Measurements from ENCODE around the gene FAM107B. TPM values are rescaled to one million over a fixed set of nuclear protein-coding genes. Genes with fewer than 3 reads are reported as not detected.

Gene FAM107B
- polyA plus RNA-seq, 1 donor: 44.0 TPM

- H3K4me1 ChIP-seq (ENCODE audit: control insufficient read depth, insufficient read depth, low read length): peaks cover 31% of the 10 kb centered on the region
Measured at GRCh38 chr10:14604181-14605142, 170.2 kb downstream of the FAM107B start.

GRCh38 chr10:14603534-14604102 lies 171.1 kb downstream of the FAM107B start:
- Histone ChIP-seq H3K4me3 (ENCODE audit: low read length) (peak overlapping the region; percentile 45), H3K4me1 (ENCODE audit: control insufficient read depth, insufficient read depth, low read length) (peaks cover 22% of the 10 kb centered on the region), H3K27ac (ENCODE audit: low read length) (no peak overlapping the region), H3K27me3 (ENCODE audit: control insufficient read depth, insufficient read depth, low read length) (no peaks in the 10 kb centered on the region), H3K9me3 (ENCODE audit: control insufficient read depth, low read depth, low read length) (no peaks in the 10 kb centered on the region), H3K36me3 (ENCODE audit: control insufficient read depth, insufficient read depth, low read length) (peaks cover 12% of the 10 kb centered on the region)
- WGBS (ENCODE audit: insufficient coverage, low lambda C conversion rate): no CpG with 5 or more reads among the region's 58 CpGs
- peak in 1 of 2 donors; percentile 43 for DNase-seq

More at GRCh38 chr10:14604181-14605142, 170.2 kb downstream of the FAM107B start:
- peaks cover 3% of the 10 kb centered on the region for H3K36me3 ChIP-seq (ENCODE audit: control insufficient read depth, insufficient read depth, low read length)
- H3K4me3 ChIP-seq (ENCODE audit: low read length): peak overlapping the region; percentile 58
- no peaks in the 10 kb centered on the region for H3K27me3 ChIP-seq (ENCODE audit: control insufficient read depth, insufficient read depth, low read length)
- DNase-seq: peak; percentile 59 to 80
- WGBS (ENCODE audit: insufficient coverage, low lambda C conversion rate): 0% methylated on average over 4 of the region's 94 CpGs
- peak overlapping the region; percentile 28 for H3K27ac ChIP-seq (ENCODE audit: low read length)
- H3K9me3 ChIP-seq (ENCODE audit: control insufficient read depth, low read depth, low read length): no peaks in the 10 kb centered on the region

GRCh38 chr10:14602807-14603533 lies 171.7 kb downstream of the FAM107B start:
- Histone ChIP-seq H3K9me3 (ENCODE audit: control insufficient read depth, low read depth, low read length) (no peaks in the 10 kb centered on the region), H3K27me3 (ENCODE audit: control insufficient read depth, insufficient read depth, low read length) (no peaks in the 10 kb centered on the region), H3K4me1 (ENCODE audit: control insufficient read depth, insufficient read depth, low read length) (peaks cover 16% of the 10 kb centered on the region), H3K4me3 (ENCODE audit: low read length) (peak overlapping the region; percentile 45), H3K36me3 (ENCODE audit: control insufficient read depth, insufficient read depth, low read length) (peaks cover 14% of the 10 kb centered on the region), H3K27ac (ENCODE audit: low read length) (no peak overlapping the region)
- 21% methylated on average over 5 of the region's 9 CpGs for WGBS (ENCODE audit: insufficient coverage, low lambda C conversion rate)
- DNase-seq: no peak

- Histone ChIP-seq H3K27ac (ENCODE audit: low read length) (no peak overlapping the region), H3K9me3 (ENCODE audit: control insufficient read depth, low read depth, low read length) (no peaks in the 10 kb centered on the region), H3K27me3 (ENCODE audit: control insufficient read depth, insufficient read depth, low read length) (no peaks in the 10 kb centered on the region), H3K36me3 (ENCODE audit: control insufficient read depth, insufficient read depth, low read length) (peaks cover 14% of the 10 kb centered on the region), H3K4me3 (ENCODE audit: low read length) (no peak overlapping the region), H3K4me1 (ENCODE audit: control insufficient read depth, insufficient read depth, low read length) (peaks cover 16% of the 10 kb centered on the region)
- DNase-seq: peak; percentile 50 to 56
- WGBS (ENCODE audit: insufficient coverage, low lambda C conversion rate): 65% methylated on average over 4 of the region's 16 CpGs
Measured at GRCh38 chr10:14601872-14602725, 172.6 kb downstream of the FAM107B start.

- no CpG with 5 or more reads among the region's 4 CpGs for WGBS (ENCODE audit: insufficient coverage, low lambda C conversion rate)
Measured at GRCh38 chr10:14601326-14601725, 173.4 kb downstream of the FAM107B start.

GRCh38 chr10:14600065-14600464 lies 174.6 kb downstream of the FAM107B start:
- no peak overlapping the region for H3K27ac ChIP-seq (ENCODE audit: low read length)
- no peak for DNase-seq
- no peaks in the 10 kb centered on the region for H3K9me3 ChIP-seq (ENCODE audit: control insufficient read depth, low read depth, low read length)
- peaks cover 14% of the 10 kb centered on the region for H3K36me3 ChIP-seq (ENCODE audit: control insufficient read depth, insufficient read depth, low read length)
- H3K4me1 ChIP-seq (ENCODE audit: control insufficient read depth, insufficient read depth, low read length): peaks cover 16% of the 10 kb centered on the region
- no peaks in the 10 kb centered on the region for H3K27me3 ChIP-seq (ENCODE audit: control insufficient read depth, insufficient read depth, low read length)
- WGBS (ENCODE audit: insufficient coverage, low lambda C conversion rate): no CpG with 5 or more reads among the region's 8 CpGs
- H3K4me3 ChIP-seq (ENCODE audit: low read length): no peak overlapping the region

More at GRCh38 chr10:14601326-14601725, 173.4 kb downstream of the FAM107B start:
- Histone ChIP-seq H3K27me3 (ENCODE audit: control insufficient read depth, insufficient read depth, low read length) (no peaks in the 10 kb centered on the region), H3K4me3 (ENCODE audit: low read length) (no peak overlapping the region), H3K36me3 (ENCODE audit: control insufficient read depth, insufficient read depth, low read length) (peaks cover 14% of the 10 kb centered on the region), H3K4me1 (ENCODE audit: control insufficient read depth, insufficient read depth, low read length) (peaks cover 16% of the 10 kb centered on the region), H3K9me3 (ENCODE audit: control insufficient read depth, low read depth, low read length) (no peaks in the 10 kb centered on the region), H3K27ac (ENCODE audit: low read length) (no peak overlapping the region)
- DNase-seq: no peak

GRCh38 chr10:14598809-14599764 lies 175.6 kb downstream of the FAM107B start:
- WGBS (ENCODE audit: insufficient coverage, low lambda C conversion rate): no CpG with 5 or more reads among the region's 11 CpGs
- Histone ChIP-seq H3K36me3 (ENCODE audit: control insufficient read depth, insufficient read depth, low read length) (peaks cover 14% of the 10 kb centered on the region), H3K4me3 (ENCODE audit: low read length) (no peak overlapping the region), H3K27ac (ENCODE audit: low read length) (no peak overlapping the region), H3K27me3 (ENCODE audit: control insufficient read depth, insufficient read depth, low read length) (no peaks in the 10 kb centered on the region), H3K9me3 (ENCODE audit: control insufficient read depth, low read depth, low read length) (no peaks in the 10 kb centered on the region), H3K4me1 (ENCODE audit: control insufficient read depth, insufficient read depth, low read length) (peaks cover 20% of the 10 kb centered on the region)
- no peak for DNase-seq

- Histone ChIP-seq H3K36me3 (ENCODE audit: control insufficient read depth, insufficient read depth, low read length) (peaks cover 14% of the 10 kb centered on the region), H3K4me1 (ENCODE audit: control insufficient read depth, insufficient read depth, low read length) (peaks cover 7% of the 10 kb centered on the region)
- WGBS (ENCODE audit: insufficient coverage, low lambda C conversion rate): no CpG with 5 or more reads among the region's 11 CpGs
Measured at GRCh38 chr10:14595526-14596182, 179.0 kb downstream of the FAM107B start.

More at GRCh38 chr10:14595526-14596182, 179.0 kb downstream of the FAM107B start:
- no peak overlapping the region for H3K27ac ChIP-seq (ENCODE audit: low read length)
- H3K4me3 ChIP-seq (ENCODE audit: low read length): no peak overlapping the region
- H3K9me3 ChIP-seq (ENCODE audit: control insufficient read depth, low read depth, low read length): no peaks in the 10 kb centered on the region
- no peak for DNase-seq
- no peaks in the 10 kb centered on the region for H3K27me3 ChIP-seq (ENCODE audit: control insufficient read depth, insufficient read depth, low read length)

Measured in large intestine (tissue), 3 donors.